Activated CD8-positive, alpha-beta memory T cell treated with anti-CD3 and anti-CD28 coated beads, Interleukin-2, amount 10 ng/mL, durations not matched to agents 7 days and 5 days (primary cell): ENCODE results near the gene BZW1. TPM values are rescaled to one million over a fixed set of nuclear protein-coding genes. Genes with fewer than 3 reads are reported as not detected.

Source experiments
- total RNA-seq, 2 experiments: library from RNA; stranded (reverse); gene quantifications; one replicate each; pipeline ENCODE4 v1.2.3, GENCODE V29; 2021

The BZW1 gene
- total RNA-seq, 2 experiments from 2014 or later = 222 to 306 TPM

Other genes with a start within 250 kb of the BZW1 start
- under 1 TPM in 1 of 2 experiments, not detected in 1; 0.20 TPM for gene AOX1, start 225.9 kb upstream of the BZW1 start, total RNA-seq
- 100 to 1,000 TPM; 129 to 130 TPM for gene CLK1, start 52.7 kb downstream of the BZW1 start, total RNA-seq
- gene PPIL3, start 77.2 kb downstream of the BZW1 start, total RNA-seq = 10 to 100 TPM; 40.2 to 41.5 TPM
- gene NIF3L1, start 77.5 kb downstream of the BZW1 start, total RNA-seq = 10 to 100 TPM; 28.3 to 37.6 TPM
- gene ORC2, start 151.8 kb downstream of the BZW1 start, total RNA-seq = 10 to 100 TPM; 54.8 to 57.8 TPM